Measurements from ENCODE around the gene TAF6L. TPM values are rescaled to one million over a fixed set of nuclear protein-coding genes. Genes with fewer than 3 reads are reported as not detected.
"Not testable (repeated sequence)": the region's sequence is repeated elsewhere in the genome, so short reads cannot be mapped to it uniquely, and the experiment has no call there.

The TAF6L gene
- total RNA-seq, 1 donor from 2014 or later: 22.1 TPM

DNA sequence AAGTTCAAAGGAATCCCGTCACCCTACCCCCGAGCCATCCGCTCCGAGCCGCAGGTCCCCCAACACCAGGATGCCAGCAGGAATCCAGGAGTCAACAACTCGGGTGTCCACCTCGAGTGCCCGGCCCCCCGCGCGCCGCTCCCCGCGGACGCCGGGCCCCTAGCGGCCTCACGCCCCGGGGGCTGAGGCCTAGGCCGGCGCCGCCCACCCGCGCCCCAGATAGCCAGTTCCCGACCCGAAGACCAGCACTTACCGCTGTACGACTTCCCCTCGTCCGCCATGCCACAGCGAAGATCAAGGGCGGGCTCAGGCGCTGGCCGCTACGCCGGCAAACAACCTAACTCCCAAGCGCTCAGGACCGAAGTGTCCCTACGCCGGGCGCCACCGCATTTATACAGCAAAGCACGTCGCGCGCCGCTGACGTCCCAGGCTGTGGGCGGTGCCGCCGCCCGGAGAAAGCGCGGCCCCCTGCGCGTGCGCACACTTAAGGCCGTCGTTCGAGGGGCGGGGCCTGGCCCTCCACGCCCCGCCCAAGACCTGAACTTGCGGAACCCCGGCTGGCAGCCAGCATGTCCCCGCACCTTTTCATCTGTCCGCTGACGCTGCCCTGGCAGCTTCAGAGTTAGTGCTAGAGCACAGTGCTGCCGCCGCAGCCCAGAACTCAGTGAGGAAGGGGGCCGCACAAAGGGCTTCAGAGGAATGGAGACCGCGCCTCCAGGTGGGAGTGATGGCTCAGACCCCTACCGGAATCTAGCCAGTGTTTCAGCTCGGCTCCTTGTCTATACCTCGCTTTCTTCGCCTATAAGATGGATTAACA is 34.1 kb downstream of the TAF6L start, which contains the start of gene NXF1:
Gene NXF1 (minus strand): TSS at position 365 of the 817 bp plus-strand sequence. CDS start 84 bp downstream, at position 281.
- DNase-seq (ENCODE audit: low spot score): peak; percentile 96

DNA sequence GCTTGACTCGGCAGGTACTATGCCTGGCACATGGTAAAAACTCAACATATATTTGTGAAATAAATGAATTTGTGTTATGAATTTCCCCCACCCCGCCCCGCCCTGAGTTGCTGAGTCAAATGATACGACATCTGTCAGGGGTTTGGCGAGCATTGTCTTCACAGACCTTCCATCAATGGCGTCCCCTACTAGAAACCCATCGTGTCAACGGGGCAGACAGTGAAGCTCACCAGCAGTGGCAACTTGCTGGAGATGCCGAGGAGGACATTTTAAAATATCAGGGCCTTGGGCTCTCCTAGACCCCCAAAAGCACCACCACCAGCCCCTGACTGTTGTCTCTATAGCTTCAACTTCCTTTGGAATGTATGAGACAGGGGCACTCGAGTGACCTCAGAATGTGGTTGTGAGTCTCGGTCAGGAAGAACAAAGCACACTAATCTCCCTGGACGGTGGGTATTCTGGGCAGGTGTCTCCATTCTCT is 34.8 kb downstream of the TAF6L start:
- no peak for DNase-seq (ENCODE audit: low spot score)

- DNase-seq (ENCODE audit: low spot score): no peak
Observed at GRCh38 chr11:62806611-62807121, 35.5 kb downstream of the TAF6L start.

- DNase-seq (ENCODE audit: low spot score): no peak
Observed at GRCh38 chr11:62810748-62811147, 39.6 kb downstream of the TAF6L start.

DNA sequence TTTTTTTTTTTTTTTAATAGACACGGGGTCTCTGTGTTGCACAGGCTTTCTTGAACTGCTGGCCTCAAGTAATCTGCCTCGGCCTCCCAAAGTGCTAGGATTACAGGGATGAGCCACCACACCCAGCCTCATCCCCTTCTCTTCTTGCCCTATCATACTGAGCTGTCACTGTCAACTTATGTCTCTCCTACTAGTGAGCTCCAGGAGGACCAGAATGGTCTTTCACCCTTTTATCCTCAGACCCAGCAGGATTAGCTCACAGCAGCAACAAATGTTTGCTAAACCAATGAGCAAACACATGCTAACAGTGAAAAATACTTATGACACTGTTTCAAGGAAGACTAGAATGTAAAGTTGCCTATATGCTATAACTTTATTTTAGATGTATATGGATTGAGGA is 40.5 kb downstream of the TAF6L start:
- DNase-seq (ENCODE audit: low spot score): no peak

GRCh38 chr11:62816557-62816956 is 45.4 kb downstream of the TAF6L start:
- no peak for DNase-seq (ENCODE audit: low spot score)

- DNase-seq (ENCODE audit: low spot score): no peak
Observed at GRCh38 chr11:62817129-62817528, 45.9 kb downstream of the TAF6L start.

- DNase-seq (ENCODE audit: low spot score): no peak
Observed at GRCh38 chr11:62823677-62824076, 52.5 kb downstream of the TAF6L start.

DNA sequence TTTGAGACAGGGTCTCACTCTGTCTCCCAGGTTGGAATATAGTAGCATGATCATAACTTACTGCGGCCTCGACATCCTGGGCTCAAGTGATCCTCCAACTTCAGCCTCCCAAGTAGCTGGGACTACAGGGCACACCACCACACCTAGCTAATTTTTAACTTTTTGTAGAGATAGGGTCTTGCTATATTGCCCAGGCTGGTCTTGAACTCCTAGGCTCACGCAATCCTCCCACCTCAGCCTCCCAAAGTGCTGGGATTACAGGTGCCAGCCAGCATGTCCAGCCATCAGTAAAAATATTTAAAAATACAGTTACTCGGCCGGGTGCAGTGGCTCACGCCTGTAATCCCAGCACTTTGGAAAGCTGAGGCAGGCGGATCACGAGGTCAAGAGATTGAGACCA is 56.9 kb downstream of the TAF6L start:
- DNase-seq (ENCODE audit: low spot score): not testable (repeated sequence)

GRCh38 chr11:62830904-62831519 is 59.8 kb downstream of the TAF6L start:
- DNase-seq (ENCODE audit: low spot score): no peak

DNA sequence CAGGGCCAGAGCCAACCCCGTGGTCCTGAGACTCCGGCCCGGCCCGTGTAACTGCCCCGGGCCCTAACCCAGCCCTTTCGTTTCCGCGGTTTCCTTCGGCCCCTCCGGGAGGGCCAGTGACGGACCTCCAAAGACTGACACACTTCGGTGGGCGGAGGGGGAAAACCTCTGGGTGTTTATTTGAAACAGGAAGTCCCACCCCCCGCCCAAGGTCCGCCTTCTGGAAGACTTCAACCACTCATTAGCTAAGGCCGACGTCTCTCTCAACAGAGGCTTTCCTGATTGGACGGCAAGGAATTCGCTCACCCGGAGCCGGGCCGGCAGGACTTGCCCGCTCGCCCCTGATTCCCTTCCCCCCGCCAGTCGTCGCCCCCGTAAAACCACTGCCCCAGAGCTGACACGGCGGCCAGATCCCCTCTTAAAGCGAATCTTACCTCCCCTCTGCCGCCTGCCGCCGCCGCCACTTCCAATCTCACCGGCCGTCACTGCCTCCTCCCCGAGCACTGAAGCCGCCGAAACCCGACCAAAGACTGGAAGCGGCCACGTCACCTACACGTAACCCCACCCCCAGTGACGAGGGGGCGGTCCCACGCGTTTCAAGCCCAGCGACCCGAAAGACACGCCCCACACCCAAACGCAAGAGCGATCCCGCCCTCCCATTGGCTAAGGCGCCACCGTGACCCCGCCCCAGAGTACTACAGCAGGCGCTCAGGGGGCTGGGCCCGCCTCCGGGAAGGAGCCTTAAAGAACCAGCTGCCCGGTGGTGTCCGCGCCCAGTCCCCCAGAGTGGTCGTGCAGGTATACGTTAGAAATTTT is 60.5 kb downstream of the TAF6L start, which contains the start of gene STX5:
Gene STX5 (minus strand): TSS at position 532 of the 816 bp plus-strand sequence. CDS start 808 bp downstream, outside the sequence.
- peak; percentile 100 for DNase-seq (ENCODE audit: low spot score)

DNA sequence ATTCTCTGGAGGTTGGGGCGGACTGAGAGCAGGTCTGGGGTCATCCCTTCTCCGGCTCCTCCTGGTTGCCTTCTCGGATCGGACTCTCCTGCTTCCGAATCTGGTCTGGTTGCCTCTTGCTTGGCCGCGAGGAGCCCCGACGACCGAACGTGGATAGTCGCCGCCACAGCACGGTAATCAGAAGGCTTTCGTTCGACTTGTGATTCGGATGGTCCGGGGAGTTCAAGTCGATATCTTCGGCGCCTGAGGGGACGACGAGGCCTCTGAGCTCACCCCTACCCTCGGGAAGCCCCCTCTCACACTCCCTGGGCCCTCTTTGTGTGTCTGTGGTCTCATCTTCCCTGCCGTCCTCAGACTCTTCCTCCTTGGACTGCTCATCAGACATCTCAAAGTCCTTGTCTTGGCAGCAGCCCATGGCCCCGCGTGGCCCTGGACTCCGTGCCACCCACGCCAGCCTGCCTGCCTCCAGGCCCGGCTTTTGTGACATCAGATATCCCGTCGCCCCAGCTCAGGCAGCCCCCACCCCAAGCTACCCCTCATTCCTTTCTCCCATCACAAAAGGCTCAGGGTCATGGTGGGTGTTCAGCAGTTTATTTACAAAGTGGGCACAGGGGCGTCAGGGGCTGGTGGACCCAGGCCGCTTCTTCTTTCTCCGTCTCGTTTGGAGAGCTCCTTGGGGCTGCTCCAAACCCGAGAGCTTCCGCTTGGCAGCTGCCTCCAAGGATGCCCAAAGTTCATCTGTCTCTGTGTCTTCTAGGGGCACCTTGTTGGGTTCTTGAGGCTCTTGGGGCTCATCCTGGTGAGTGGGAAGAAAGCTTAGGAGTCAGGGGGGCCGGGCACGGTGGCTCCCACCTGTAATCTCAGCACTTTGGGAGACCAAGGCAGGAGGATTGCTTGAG is 61.4 kb downstream of the TAF6L start, which contains the start of gene TEX54:
Gene TEX54 (minus strand): TSS at position 506 of the 899 bp plus-strand sequence.
- DNase-seq (ENCODE audit: low spot score): no peak

DNA sequence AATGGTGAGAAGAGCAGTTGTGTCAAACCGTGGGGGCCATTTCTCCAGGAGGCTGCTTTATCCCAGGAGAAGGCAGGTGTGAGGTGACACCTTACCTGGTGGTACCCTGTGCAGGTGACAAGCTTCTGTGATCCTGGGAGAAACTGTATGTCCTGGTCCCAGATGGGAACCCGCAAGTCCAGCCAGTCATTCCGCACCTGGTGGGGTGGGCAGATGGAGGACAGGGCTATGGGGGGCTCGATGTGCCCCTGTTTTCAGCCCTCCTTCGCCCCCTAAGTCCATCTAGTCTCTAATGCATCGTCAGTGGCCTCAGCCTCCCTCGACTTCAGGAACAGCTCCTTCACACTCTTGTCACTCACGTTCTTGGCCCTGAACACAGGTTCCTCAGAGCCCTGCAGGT is 64.1 kb downstream of the TAF6L start:
- DNase-seq (ENCODE audit: low spot score): no peak

Other genes with a start within 250 kb of the TAF6L start
- gene AHNAK, start 224.6 kb upstream of the TAF6L start, total RNA-seq: 546 TPM
- 1,627 TPM for gene EEF1G, start 197.5 kb upstream of the TAF6L start, total RNA-seq
- gene TUT1, start 179.9 kb upstream of the TAF6L start, total RNA-seq: 30.4 TPM
- gene MTA2, start 169.5 kb upstream of the TAF6L start, total RNA-seq: 128 TPM
- 83.2 TPM for gene EML3, start 158.6 kb upstream of the TAF6L start, total RNA-seq
- 5.4 TPM for gene ROM1, start 158.1 kb upstream of the TAF6L start, total RNA-seq
- 50.7 TPM for gene B3GAT3, start 149.4 kb upstream of the TAF6L start, total RNA-seq
- gene GANAB, start 124.8 kb upstream of the TAF6L start, total RNA-seq: 271 TPM
- gene INTS5, start 118.1 kb upstream of the TAF6L start, total RNA-seq: 19.2 TPM
- gene C11orf98, start 106.2 kb upstream of the TAF6L start, total RNA-seq: 52.6 TPM
- gene CSKMT, start 106.1 kb upstream of the TAF6L start, total RNA-seq: 20.7 TPM
- gene UQCC3, start 99.7 kb upstream of the TAF6L start, total RNA-seq: 6.6 TPM
- 9.8 TPM for gene LBHD1, start 99.1 kb upstream of the TAF6L start, total RNA-seq
- gene UBXN1, start 92.3 kb upstream of the TAF6L start, total RNA-seq: 90.5 TPM
- 5.0 TPM for gene LRRN4CL, start 81.9 kb upstream of the TAF6L start, total RNA-seq
- 55.9 TPM for gene BSCL2, start 64.0 kb upstream of the TAF6L start, total RNA-seq
- not detected for gene GNG3, start 63.7 kb upstream of the TAF6L start, total RNA-seq
- 50.4 TPM for gene HNRNPUL2, start 43.9 kb upstream of the TAF6L start, total RNA-seq
- gene TTC9C, start 42.9 kb upstream of the TAF6L start, total RNA-seq: 36.7 TPM
- gene ZBTB3, start 17.2 kb upstream of the TAF6L start, total RNA-seq: 16.0 TPM
- gene POLR2G, start 9.8 kb upstream of the TAF6L start, total RNA-seq: 76.6 TPM
- 63.9 TPM for gene TMEM179B, start 16.0 kb downstream of the TAF6L start, total RNA-seq
- 18.4 TPM for gene TMEM223, start 20.6 kb downstream of the TAF6L start, total RNA-seq
- gene NXF1, start 34.0 kb downstream of the TAF6L start, total RNA-seq: 94.6 TPM
- gene STX5, start 60.7 kb downstream of the TAF6L start, total RNA-seq: 30.1 TPM
- gene TEX54, start 61.4 kb downstream of the TAF6L start, total RNA-seq: not detected
- 58.8 TPM for gene WDR74, start 68.2 kb downstream of the TAF6L start, total RNA-seq
- 245 TPM for gene SLC3A2, start 109.5 kb downstream of the TAF6L start, total RNA-seq
- gene CHRM1, start 150.0 kb downstream of the TAF6L start, total RNA-seq: not detected
- gene SLC22A6, start 213.6 kb downstream of the TAF6L start, total RNA-seq: not detected
- gene SLC22A8, start 244.4 kb downstream of the TAF6L start, total RNA-seq: not detected